Natural killer cell (primary cell): ENCODE measurements around the gene COL4A1. TPM values are rescaled to one million over a fixed set of nuclear protein-coding genes. Genes with fewer than 3 reads are reported as not detected.

Experiments used
- ATAC-seq, 3 donors: fragments of 150-1000 bp in 2 of 3; fragments of 200-7000 bp in 1 of 3; cut with Tn5 transposase; 1 replicate in 1 of 3; 2 replicates in 2 of 3; pipeline ENCODE4 v1.10.0; 2021; ENCODE audit warnings: mild to moderate bottlenecking in 2 of 3, moderate library complexity in 2 of 3
- DNase-seq, 2 donors: peaks; one replicate each; pipeline versions ENCODE4 v3.0.0 to v3.0.0-alpha.2; 2013 to 2021; ENCODE audit warnings: mixed read lengths in 1 of 2
- H3K27ac ChIP-seq: one replicate; pipeline ENCODE4 v1.5.1; 2013; ENCODE audit warnings: mild to moderate bottlenecking, low read length
- H3K27me3 ChIP-seq: one replicate; pipeline ENCODE4 v1.6.1; 2013; ENCODE audit warnings: low read length; ENCODE audit not compliant: control insufficient read depth, insufficient read depth
- H3K36me3 ChIP-seq: one replicate; pipeline ENCODE4 v1.6.1; 2013; ENCODE audit warnings: low read length; ENCODE audit not compliant: control insufficient read depth, insufficient read depth
- H3K4me1 ChIP-seq: one replicate; pipeline ENCODE4 v1.6.1; 2013; ENCODE audit warnings: low read length; ENCODE audit not compliant: control insufficient read depth, insufficient read depth
- H3K4me3 ChIP-seq: one replicate; pipeline ENCODE4 v1.5.1; 2013; ENCODE audit warnings: low read length
- H3K9me3 ChIP-seq: one replicate; pipeline ENCODE4 v1.6.1; 2013; ENCODE audit warnings: low read length; ENCODE audit not compliant: control insufficient read depth, insufficient read depth
- H3K27ac Mint-ChIP-seq, 2 donors: one replicate each; pipeline ENCODE4 v1.8.0; 2022; ENCODE audit warnings: mild to moderate bottlenecking in 2 of 2, mixed read lengths in 2 of 2, moderate library complexity in 1 of 2
- H3K27me3 Mint-ChIP-seq, 2 donors: one replicate each; pipeline ENCODE4 v1.8.0; 2022; ENCODE audit warnings: low read depth in 2 of 2, mixed read lengths in 2 of 2
- H3K36me3 Mint-ChIP-seq: one replicate; pipeline ENCODE4 v1.8.0; 2022; ENCODE audit warnings: mixed read lengths
- H3K4me1 Mint-ChIP-seq, 2 donors: one replicate each; pipeline ENCODE4 v1.8.0; 2022; ENCODE audit warnings: mixed read lengths in 2 of 2
- H3K4me3 Mint-ChIP-seq: one replicate; pipeline ENCODE4 v1.8.0; 2022; ENCODE audit warnings: mild to moderate bottlenecking, moderate library complexity, mixed read lengths
- H3K9me3 Mint-ChIP-seq, 2 donors: one replicate each; pipeline ENCODE4 v1.8.0; 2022; ENCODE audit warnings: mixed read lengths in 2 of 2
- CTCF ChIP-seq: fragments of 200-600 bp; IDR thresholded peaks from one replicate; pipeline ENCODE4 v1.8.0; 2022; ENCODE audit warnings: antibody characterized with exemption
- WGBS: methylation state at CpG from one replicate; pipeline ENCODE4 v1.1.7; 2013; ENCODE audit warnings: missing lambda C conversion rate; ENCODE audit not compliant: insufficient coverage; 5-methylcytosine and 5-hydroxymethylcytosine counted together
- intact Hi-C: fragments of 100-400 bp; cut with micrococcal nuclease; formaldehyde crosslinking; loops from one replicate; pipeline ENCODE4 v1.14.2; 2022
- total RNA-seq, 4 donors: library from RNA; stranded (reverse); fragments of 120-200 nt in 1 of 4; gene quantifications; one replicate each; pipeline versions ENCODE4 v1.2.3 to v1.2.4, GENCODE V29; 2013 to 2022

COL4A1 gene
- total RNA-seq, 3 donors from 2014 or later (not counting 1 experiment from before 2014, with no cell fraction given), result not detected

GRCh38 chr13:110334841-110335490 is 28.0 kb upstream of the COL4A1 start:
- Histone ChIP-seq H3K4me3 (no peak overlapping the region), H3K9me3 (no peaks in the 10 kb centered on the region), H3K27me3 (no peaks in the 10 kb centered on the region), H3K36me3 (no peaks in the 10 kb centered on the region), H3K27ac (no peak overlapping the region), H3K4me1 (peaks cover 2% of the 10 kb centered on the region)
- no peak for DNase-seq
- H3K9me3 Mint-ChIP-seq, result peaks cover 0 to 2% of the 10 kb centered on the region in 2 donors
- H3K27ac Mint-ChIP-seq, result no peak overlapping the region
- no peaks in the 10 kb centered on the region for H3K36me3 Mint-ChIP-seq
- H3K4me1 Mint-ChIP-seq, result peaks cover under 1% of the 10 kb centered on the region in 2 donors
- no peak for ATAC-seq
- intact Hi-C loops, result no loop called here
- WGBS, result 82% methylated on average over 10 of the region's 11 CpGs
- peaks cover 16 to 49% of the 10 kb centered on the region in 2 donors for H3K27me3 Mint-ChIP-seq
- TF ChIP-seq CTCF, result no peak
- H3K4me3 Mint-ChIP-seq, result no peak overlapping the region

- Mint-ChIP-seq H3K4me3 (no peak overlapping the region), H3K4me1 (no peaks in the 10 kb centered on the region), H3K9me3 (peaks cover 0 to 2% of the 10 kb centered on the region in 2 donors), H3K36me3 (no peaks in the 10 kb centered on the region), H3K27ac (no peak overlapping the region), H3K27me3 (peaks cover 15 to 51% of the 10 kb centered on the region in 2 donors)
- 87% methylated on average over 7 of the region's 8 CpGs for WGBS
- no peaks in the 10 kb centered on the region for H3K9me3 ChIP-seq
- no peaks in the 10 kb centered on the region for H3K36me3 ChIP-seq
- intact Hi-C loops, result no loop called here
- DNase-seq (no peak), ATAC-seq (no peak)
- no peak overlapping the region for H3K27ac ChIP-seq
- H3K4me3 ChIP-seq, result no peak overlapping the region
- no peaks in the 10 kb centered on the region for H3K4me1 ChIP-seq
- no peaks in the 10 kb centered on the region for H3K27me3 ChIP-seq
- no peak for TF ChIP-seq CTCF
Observed at GRCh38 chr13:110334256-110334655, 27.3 kb upstream of the COL4A1 start.

GRCh38 chr13:110333837-110334236 is 26.9 kb upstream of the COL4A1 start:
- Histone ChIP-seq H3K4me3 (no peak overlapping the region), H3K4me1 (no peaks in the 10 kb centered on the region), H3K27me3 (no peaks in the 10 kb centered on the region), H3K9me3 (no peaks in the 10 kb centered on the region), H3K36me3 (no peaks in the 10 kb centered on the region), H3K27ac (no peak overlapping the region)
- 76% methylated on average over 12 of the region's 12 CpGs for WGBS
- Mint-ChIP-seq H3K27ac (no peak overlapping the region), H3K9me3 (peaks cover 0 to 2% of the 10 kb centered on the region in 2 donors), H3K27me3 (peaks cover 12 to 51% of the 10 kb centered on the region in 2 donors), H3K4me3 (no peak overlapping the region), H3K36me3 (no peaks in the 10 kb centered on the region), H3K4me1 (no peaks in the 10 kb centered on the region)
- DNase-seq, result no peak
- no peak for TF ChIP-seq CTCF
- no peak for ATAC-seq
- intact Hi-C loops, result no loop called here

- intact Hi-C loops, result no loop called here
- Mint-ChIP-seq H3K9me3 (no peaks in the 10 kb centered on the region), H3K27ac (no peak overlapping the region)
Observed at GRCh38 chr13:110332750-110333149, 25.8 kb upstream of the COL4A1 start.

More at GRCh38 chr13:110332750-110333149, 25.8 kb upstream of the COL4A1 start:
- no peaks in the 10 kb centered on the region for H3K36me3 ChIP-seq
- H3K4me1 ChIP-seq, result no peaks in the 10 kb centered on the region
- Mint-ChIP-seq H3K36me3 (no peaks in the 10 kb centered on the region), H3K4me3 (no peak overlapping the region), H3K27me3 (peaks cover 6 to 56% of the 10 kb centered on the region in 2 donors), H3K4me1 (no peaks in the 10 kb centered on the region)
- H3K27ac ChIP-seq, result no peak overlapping the region
- H3K27me3 ChIP-seq, result no peaks in the 10 kb centered on the region
- DNase-seq, result no peak
- H3K4me3 ChIP-seq, result no peak overlapping the region
- no peaks in the 10 kb centered on the region for H3K9me3 ChIP-seq
- 87% methylated on average over 2 of the region's 2 CpGs for WGBS
- TF ChIP-seq CTCF, result no peak
- no peak for ATAC-seq
